Measurements from ENCODE around the gene JARID2. TPM values are rescaled to one million over a fixed set of nuclear protein-coding genes. Genes with fewer than 3 reads are reported as not detected.

The JARID2 gene
- total and polyA plus RNA-seq, 2 of the 13 experiments (the other 11 are each of a cell fraction or from before 2014, with no cell fraction given): 7.5 to 10.3 TPM

- Histone ChIP-seq H3K9ac (ENCODE audit: insufficient read depth, low read depth, low read length) (no peak overlapping the region), H3K4me3 (replicated peaks in 1 of 3; ENCODE audit: insufficient read depth in 1 of 3, low read depth in 2 of 3, low read length in 3 of 3) (no peak overlapping the region), H3K36me3 (replicated peaks in 1 of 2; ENCODE audit: control insufficient read depth in 1 of 2, insufficient read depth in 2 of 2, low read length in 2 of 2) (peaks cover 18 to 39% of the 10 kb centered on the region in 2 experiments), H3K79me2 (ENCODE audit: insufficient read depth, low read length) (no peaks in the 10 kb centered on the region), H3K9me3 (ENCODE audit: low read length) (no peaks in the 10 kb centered on the region), H3K27ac (ENCODE audit: extremely low read length, insufficient read depth, low read length) (no peak overlapping the region), H4K20me1 (ENCODE audit: insufficient read depth, low read length) (peaks cover 9% of the 10 kb centered on the region; the same call in 1 of the 2 replicates), H3K4me2 (ENCODE audit: low read depth, low read length) (no peak overlapping the region), H2AFZ (ENCODE audit: low read length) (no peak overlapping the region), H3K27me3 (ENCODE audit: control insufficient read depth in 1 of 2, insufficient read depth in 2 of 2, low read length in 2 of 2) (no peaks in the 10 kb centered on the region), H3K4me1 (ENCODE audit: insufficient read depth, low read length) (peaks cover 30% of the 10 kb centered on the region)
- no peak for FAIRE-seq
- intact Hi-C loops (cut with micrococcal nuclease; ENCODE audit: unreplicated experiment) (no loop called here), in situ Hi-C loops (cut with HindIII; ENCODE audit: extremely low pct_ligation_motif_present, low pct_unique_long_range_greater_than_20kb) (no loop called here)
- DNase-seq (ENCODE audit: low spot score): no peak
- BruUV-seq (replicated peaks): no TSS peak
- 90% methylated on average over 6 of the region's 6 CpGs for WGBS (ENCODE audit: low lambda C conversion rate)
- ChIA-PET POLR2A (no interaction called here), CTCF (ENCODE audit: low intra/inter-chr PET ratio, low total read pairs) (no interaction called here)
- ATAC-seq: no peak
- no peak for TF ChIP-seq ZGPAT (CRISPR knock-in tag; IDR thresholded peaks at IDR 0.05)
- no peak for TF ChIP-seq KMT2B (CRISPR knock-in tag; IDR thresholded peaks at IDR 0.05)
- no peak for TF ChIP-seq ATF7-NPFF (CRISPR knock-in tag; IDR thresholded peaks at IDR 0.05; ENCODE audit: low read depth)
- no peak for TF ChIP-seq SRSF1 (optimal IDR thresholded peaks at IDR 0.05; ENCODE audit: low read depth, low read length)
- no peak for TF ChIP-seq RBFOX2 (IDR thresholded peaks at IDR 0.05; ENCODE audit: low read depth, low read length)
- TF ChIP-seq ZBTB8A (CRISPR knock-in tag; IDR thresholded peaks at IDR 0.05; ENCODE audit: borderline replicate concordance, low read depth): no peak
- TF ChIP-seq ZNF362 (CRISPR knock-in tag; IDR thresholded peaks at IDR 0.05; ENCODE audit: borderline replicate concordance): no peak
- no peak for TF ChIP-seq ZIK1 (CRISPR knock-in tag; IDR thresholded peaks at IDR 0.05; ENCODE audit: borderline replicate concordance, low read depth)
- TF ChIP-seq E2F5 (CRISPR knock-in tag; conservative IDR thresholded peaks at IDR 0.05): no peak
- no peak for TF ChIP-seq ETV6 (CRISPR knock-in tag; conservative IDR thresholded peaks at IDR 0.05)
- TF ChIP-seq PRDM10 (CRISPR knock-in tag; IDR thresholded peaks at IDR 0.05; ENCODE audit: low read depth): no peak
- TF ChIP-seq ZBTB46 (CRISPR knock-in tag; IDR thresholded peaks at IDR 0.05; ENCODE audit: borderline replicate concordance): no peak
- TF ChIP-seq TRAFD1 (CRISPR knock-in tag; IDR thresholded peaks at IDR 0.05; ENCODE audit: borderline replicate concordance): no peak
Measured at GRCh38 chr6:15508441-15508871, 262.6 kb downstream of the JARID2 start.

All from HepG2 (cell line).